K562 (cell line): ENCODE measurements around the gene METTL3. TPM values are rescaled to one million over a fixed set of nuclear protein-coding genes. Genes with fewer than 3 reads are reported as not detected.

ENCODE experiments used
- ATAC-seq: fragments of 200-7000 bp; cut with Tn5 transposase; 3 replicates; pipeline ENCODE4 v1.9.1; 2020; ENCODE audit warnings: moderate library complexity
- BruUV-seq: library from RNA; stranded (reverse); fragments of 400-500 nt; replicated peaks from 2 replicates; lab custom pipeline; 2021; lab: Mats Ljungman, UMichigan
- CTCF ChIA-PET: fragments of 300-600 bp; formaldehyde crosslinking; extraction: SDS; loops from one replicate; lab custom pipeline; 2021; ENCODE audit warnings: low intra/inter-chr PET ratio; lab: Yijun Ruan, JAX
- POLR2A ChIA-PET: fragments of 300-600, 350-650 bp; sonication (Branson Sonifier 250); formaldehyde crosslinking; extraction: SDS; loops from one replicate; lab custom pipeline; 2021; ENCODE audit warnings: antibody characterized with exemption, inconsistent platforms; lab: Yijun Ruan, JAX
- DNase-seq, 4 experiments: peaks; one replicate each; pipeline versions ENCODE4 v3.0.0 to v3.0.0-alpha.2; 2011 to 2018; ENCODE audit warnings: low spot score in 3 of 4, mixed read lengths in 3 of 4; ENCODE audit errors: extremely low read depth in 1 of 4
- FAIRE-seq: peaks from 2 replicates; lab custom pipeline; 2011; peaks lifted over from hg19 to GRCh38; lab: Jason Lieb, UNC
- H2AFZ ChIP-seq: 2 replicates; pipeline ENCODE4 v1.6.0; 2011; ENCODE audit warnings: low read depth, low read length, control low read depth, inconsistent platforms
- H3K27ac ChIP-seq: fragments of 200-600 bp; 3 replicates; pipeline ENCODE4 v1.8.0; 2011; ENCODE audit warnings: low read depth, mild to moderate bottlenecking, control low read depth, inconsistent platforms, low read length, moderate library complexity, mixed read lengths; ENCODE audit errors: extremely low read depth
- H3K27me3 ChIP-seq, 2 experiments: fragments of 300-600 bp in 1 of 2; 2 replicates in 1 of 2; 3 replicates in 1 of 2; pipeline versions ENCODE4 v1.6.0 to v1.8.0; 2011; ENCODE audit warnings: inconsistent platforms in 2 of 2, low read length in 2 of 2, mild to moderate bottlenecking in 1 of 2, mixed read lengths in 1 of 2, moderate library complexity in 1 of 2; ENCODE audit not compliant: control insufficient read depth in 2 of 2, insufficient read depth in 2 of 2
- H3K36me3 ChIP-seq: fragments of 300-600 bp; 3 replicates; pipeline ENCODE4 v1.8.0; 2011; ENCODE audit warnings: mild to moderate bottlenecking, low read length, inconsistent platforms; ENCODE audit not compliant: control insufficient read depth, insufficient read depth
- H3K4me1 ChIP-seq, 2 experiments: fragments of 200-600 bp in 1 of 2; replicated peaks in 1 of 2; 2 replicates in 1 of 2; 3 replicates in 1 of 2; pipeline versions ENCODE4 v1.5.1 to v1.8.0; 2011; ENCODE audit warnings: inconsistent platforms in 2 of 2, low read length in 2 of 2, mild to moderate bottlenecking in 1 of 2, mixed read lengths in 1 of 2, moderate library complexity in 1 of 2; ENCODE audit not compliant: control insufficient read depth in 2 of 2, insufficient read depth in 2 of 2
- H3K4me2 ChIP-seq: 2 replicates; pipeline ENCODE4 v1.6.1; 2011; ENCODE audit warnings: low read length, control low read depth, inconsistent platforms, mixed read lengths; ENCODE audit not compliant: insufficient read depth
- H3K4me3 ChIP-seq: fragments of 200-600 bp; sonication (generic), shearing (Covaris generic); 2 replicates; pipeline ENCODE4 v1.5.1; 2016; ENCODE audit warnings: control low read depth, inconsistent platforms
- H3K79me2 ChIP-seq: fragments of 200-600 bp; 3 replicates; pipeline ENCODE4 v1.8.0; 2011; ENCODE audit warnings: low read length, inconsistent platforms; ENCODE audit not compliant: control insufficient read depth, insufficient read depth
- H3K9ac ChIP-seq, 2 experiments: 2 replicates each; pipeline versions ENCODE4 v1.6.0 to v1.6.1; 2011; ENCODE audit warnings: low read depth in 2 of 2, low read length in 2 of 2, control low read depth in 1 of 2, inconsistent platforms in 1 of 2, mild to moderate bottlenecking in 1 of 2, mixed read lengths in 1 of 2; ENCODE audit not compliant: insufficient read depth in 1 of 2
- H3K9me1 ChIP-seq: one replicate; pipeline ENCODE4 v1.6.0; 2011; ENCODE audit warnings: inconsistent platforms, mild to moderate bottlenecking, low read length, moderate library complexity; ENCODE audit not compliant: control insufficient read depth, insufficient read depth
- H3K9me3 ChIP-seq: replicated peaks from 2 replicates; pipeline ENCODE4 v1.5.1; 2011; ENCODE audit warnings: low read depth, low read length, inconsistent platforms; ENCODE audit not compliant: control insufficient read depth, insufficient read depth
- H4K20me1 ChIP-seq: replicated peaks from 2 replicates; pipeline ENCODE4 v1.6.1; 2011; ENCODE audit warnings: low read length, inconsistent platforms, mixed read lengths; ENCODE audit not compliant: control insufficient read depth, insufficient read depth
- ARNT ChIP-seq, 2 experiments: fragments of 450-650 bp; IDR thresholded peaks; 2 replicates each; pipeline ENCODE4 v1.6.1; 2016; ENCODE audit warnings: mild to moderate bottlenecking in 1 of 2
- HINFP ChIP-seq: fragments of 450-650 bp; conservative IDR thresholded peaks from 2 replicates; pipeline ENCODE4 v1.6.1; 2016; ENCODE audit warnings: missing genetic modification characterization, low read depth, mild to moderate bottlenecking, control low read depth, missing compliant biosample characterization
- KDM5B ChIP-seq: fragments of 200-600 bp; sonication (generic); IDR thresholded peaks from 2 replicates; pipeline ENCODE4 v1.6.1; 2012; ENCODE audit warnings: low read depth, mild to moderate bottlenecking, moderate library complexity, low read length, control low read depth, inconsistent platforms; ENCODE audit not compliant: insufficient replicate concordance
- MAX ChIP-seq: sonication (generic); formaldehyde crosslinking; IDR thresholded peaks from 2 replicates; pipeline ENCODE4 v1.9.0; 2022; ENCODE audit warnings: mild to moderate bottlenecking, missing genetic modification reagents
- NCOR1 ChIP-seq: fragments of 450-650 bp; IDR thresholded peaks from 2 replicates; pipeline ENCODE4 v1.6.1; 2016; ENCODE audit warnings: mild to moderate bottlenecking, moderate library complexity
- NEUROD1 ChIP-seq: fragments of 150-350 bp; IDR thresholded peaks from 2 replicates; pipeline ENCODE4 v1.6.1; 2014; ENCODE audit warnings: borderline replicate concordance, low read length, low read depth; ENCODE audit not compliant: partially characterized antibody
- PATZ1 ChIP-seq: fragments of 250-450 bp; sonication (Bioruptor Pico); IDR thresholded peaks from 2 replicates; pipeline ENCODE4 v1.5.0; 2020; ENCODE audit warnings: mild to moderate bottlenecking, borderline replicate concordance
- PHF21A ChIP-seq: fragments of 450-650 bp; IDR thresholded peaks from 2 replicates; pipeline ENCODE4 v1.6.1; 2017; ENCODE audit warnings: low read depth, borderline replicate concordance
- PPARD ChIP-seq: fragments of 250-450 bp; sonication (Bioruptor Pico); IDR thresholded peaks from 2 replicates; pipeline ENCODE4 v1.8.0; 2022; ENCODE audit warnings: inconsistent platforms, mild to moderate bottlenecking, moderate library complexity
- SLC30A9 ChIP-seq: fragments of 250-450 bp; sonication (Bioruptor Pico); IDR thresholded peaks from 2 replicates; pipeline ENCODE4 v1.8.0; 2022; ENCODE audit warnings: mild to moderate bottlenecking, moderate library complexity
- SMARCE1 ChIP-seq: fragments of 450-650 bp; IDR thresholded peaks from 2 replicates; pipeline ENCODE4 v1.7.1; 2016; ENCODE audit warnings: mild to moderate bottlenecking
- STAT5A ChIP-seq: IDR thresholded peaks from 2 replicates; pipeline ENCODE4 v1.6.1; 2012; ENCODE audit warnings: low read length, inconsistent platforms, borderline replicate concordance
- TSHZ1 ChIP-seq: fragments of 250-450 bp; sonication (Bioruptor Pico); IDR thresholded peaks from 2 replicates; pipeline ENCODE4 v1.4.0; 2020; ENCODE audit warnings: mild to moderate bottlenecking, moderate library complexity
- ZZZ3 ChIP-seq: fragments of 450-650 bp; IDR thresholded peaks from 2 replicates; pipeline ENCODE4 v1.6.1; 2016; ENCODE audit warnings: antibody characterized with exemption, mild to moderate bottlenecking, moderate library complexity
- WGBS: fragments of 100-300 bp; shearing (Covaris generic); methylation state at CpG from one replicate; pipeline ENCODE4 v1.1.6; 2016; ENCODE audit warnings: low coverage, mixed read lengths; ENCODE audit not compliant: insufficient coverage; ENCODE audit errors: missing lambda C conversion rate; 5-methylcytosine and 5-hydroxymethylcytosine counted together
- in situ Hi-C: fragments of 300-500 bp; cut with MboI; formaldehyde crosslinking; loops from 4 replicates; pipeline ENCODE4 v1.15.0; 2018; ENCODE audit warnings: inconsistent platforms, mixed read lengths
- intact Hi-C: fragments of 100-400 bp; cut with micrococcal nuclease; formaldehyde crosslinking; loops from 2 replicates; pipeline ENCODE4 v1.14.2; 2022
- polyA plus RNA-seq, 8 experiments: library from polyadenylated mRNA; depleted of rRNA in 4 of 8; stranded (reverse) in 5 of 8; unstranded in 3 of 8; fragments of >200 nt; fragmentation: Nextera tagmentation in 2 of 8; fragmentation: Illumina TruSeq in 1 of 8; extraction: Ambion mirVana in 2 of 8; extraction: Trizol in 1 of 8; gene quantifications; 2 replicates each; pipeline versions ENCODE4 v1.2.1 to v1.2.3, GENCODE V29; 2011 to 2014; ENCODE audit warnings: inconsistent platforms in 1 of 8, missing spikeins in 1 of 8
- total RNA-seq, 7 experiments: library from RNA; depleted of rRNA in 6 of 7; stranded (reverse); fragments of >200 nt in 6 of 7; fragmentation: Illumina TruSeq in 2 of 7; extraction: Trizol in 2 of 7; gene quantifications; 2 replicates each; pipeline versions ENCODE4 v1.2.1 to v1.2.3, GENCODE V29; 2011 to 2021; ENCODE audit warnings: low replicate concordance in 1 of 7

The METTL3 gene
- total and polyA plus RNA-seq, 9 of the 15 experiments (the other 6 are each of a cell fraction or from before 2014, with no cell fraction given) = 42.1 to 151 (median 65.7) TPM

- TF ChIP-seq ARNT (IDR thresholded peaks at IDR 0.05) = no peak
- TF ChIP-seq, all 486 proteins: peak for 0
Measured at GRCh38 chr14:21518725-21519124, 7.6 kb upstream of the METTL3 start (continued).

- no TSS peak for BruUV-seq
- Histone ChIP-seq H3K4me1 (no peaks in the 10 kb centered on the region; a peak in 1 of 5 replicates), H3K9ac (no peak overlapping the region), H3K79me2 (peaks cover 18% of the 10 kb centered on the region), H3K4me2 (no peak overlapping the region), H3K9me3 (no peaks in the 10 kb centered on the region), H3K4me3 (no peak overlapping the region), H3K36me3 (peaks cover under 1% of the 10 kb centered on the region; the same call in 1 of the 3 replicates), H3K9me1 (no peaks in the 10 kb centered on the region), H2AFZ (no peak overlapping the region), H3K27me3 (no peaks in the 10 kb centered on the region), H3K27ac (no peak overlapping the region), H4K20me1 (no peaks in the 10 kb centered on the region)
- no peak for ATAC-seq
- ChIA-PET POLR2A (interaction anchor here (1.0 to 1.4 kb wide), 2 partner anchors 11 to 12 kb away, joined by 3 read pairs; partner anchors contain the start of gene SALL2), CTCF (no interaction called here)
- WGBS = 88% methylated on average over 1 of the region's 1 CpG
- in situ Hi-C loops (no loop called here), intact Hi-C loops (loop anchor here (5.0 kb wide), 1 partner anchor 43 kb away; no protein-coding TSS in a partner anchor)
- FAIRE-seq = no peak
- DNase-seq = no peak
- TF ChIP-seq NCOR1 (no peak), SMARCE1 (no peak), SLC30A9 (CRISPR knock-in tag) (no peak), HINFP (tag) (no peak), ZZZ3 (no peak), STAT5A (no peak), PATZ1 (CRISPR knock-in tag) (no peak), PHF21A (no peak), KDM5B (no peak), MAX (no peak), NEUROD1 (no peak), PPARD (CRISPR knock-in tag) (no peak), TSHZ1 (CRISPR knock-in tag) (no peak)
Measured at GRCh38 chr14:21514341-21514740, 3.2 kb upstream of the METTL3 start.
